ENCODE results near the gene GORASP2.

The GORASP2 gene

GRCh38 chr2:170963386-170963785, 34.3 kb downstream of the GORASP2 start:
- H3K4me3 ChIP-seq (replicated peaks; ENCODE audit: low read depth, low read length), result no peak overlapping the region
- no peak for DNase-seq (ENCODE audit: low read depth)
- no peak for TF ChIP-seq CTCF (IDR thresholded peaks at IDR 0.05; ENCODE audit: low read length, missing control alignments)

- H3K4me3 ChIP-seq (replicated peaks; ENCODE audit: low read depth, low read length), result no peak overlapping the region
- no peak for DNase-seq (ENCODE audit: low read depth)
- TF ChIP-seq CTCF (IDR thresholded peaks at IDR 0.05; ENCODE audit: low read length, missing control alignments), result no peak
Measured at GRCh38 chr2:170965446-170966225, 36.6 kb downstream of the GORASP2 start.

GRCh38 chr2:170966648-170967396, 37.8 kb downstream of the GORASP2 start:
- no peak overlapping the region for H3K4me3 ChIP-seq (replicated peaks; ENCODE audit: low read depth, low read length)
- TF ChIP-seq CTCF (IDR thresholded peaks at IDR 0.05; ENCODE audit: low read length, missing control alignments), result peak; percentile 21
- DNase-seq (ENCODE audit: low read depth), result no peak

- DNase-seq (ENCODE audit: low read depth), result no peak
- H3K4me3 ChIP-seq (replicated peaks; ENCODE audit: low read depth, low read length), result no peak overlapping the region
- no peak for TF ChIP-seq CTCF (IDR thresholded peaks at IDR 0.05; ENCODE audit: low read length, missing control alignments)
Measured at GRCh38 chr2:170967553-170967952, 38.5 kb downstream of the GORASP2 start.

- no peak for DNase-seq (ENCODE audit: low read depth)
- TF ChIP-seq CTCF (IDR thresholded peaks at IDR 0.05; ENCODE audit: low read length, missing control alignments), result no peak
- H3K4me3 ChIP-seq (replicated peaks; ENCODE audit: low read depth, low read length), result no peak overlapping the region
Measured at GRCh38 chr2:170968205-170969003, 39.4 kb downstream of the GORASP2 start.

GRCh38 chr2:170969030-170969429, 40.0 kb downstream of the GORASP2 start:
- H3K4me3 ChIP-seq (replicated peaks; ENCODE audit: low read depth, low read length), result no peak overlapping the region
- DNase-seq (ENCODE audit: low read depth), result no peak
- no peak for TF ChIP-seq CTCF (IDR thresholded peaks at IDR 0.05; ENCODE audit: low read length, missing control alignments)
